COLO668 (cell line): ENCODE measurements around the gene CNTLN.
"Not testable (repeated sequence)": the region's sequence is repeated elsewhere in the genome, so short reads cannot be mapped to it uniquely, and the experiment has no call there.

Experiments
- DNase-seq: peaks from one replicate; lab custom pipeline; 2025; ENCODE audit not compliant: unreplicated experiment; lab: John Stamatoyannopoulos, UW

CNTLN gene

GRCh38 chr9:17397166-17397728, 262.4 kb downstream of the CNTLN start:
- DNase-seq, result not testable (repeated sequence)

GRCh38 chr9:17398350-17398749, 263.5 kb downstream of the CNTLN start:
- DNase-seq, result no peak

GRCh38 chr9:17401858-17402257, 267.0 kb downstream of the CNTLN start:
- no peak for DNase-seq

DNA sequence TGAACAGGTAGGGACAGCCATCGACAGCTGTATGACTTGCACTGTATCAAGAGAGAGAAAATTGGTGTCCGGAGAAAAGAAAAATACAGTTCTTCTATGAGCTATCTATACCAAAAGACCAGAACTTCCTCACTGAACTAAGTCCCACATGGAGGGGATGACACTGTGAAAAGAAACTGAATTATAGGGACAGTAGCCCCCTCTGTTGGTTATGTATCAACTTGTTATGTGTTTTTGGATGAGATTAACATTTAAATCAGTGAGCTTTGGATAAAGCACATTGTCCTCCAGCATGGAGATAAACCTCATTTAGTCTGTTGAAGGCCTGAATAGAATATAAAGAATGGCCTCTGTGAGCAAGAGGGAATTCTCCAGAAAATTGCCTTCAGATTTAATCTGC, 267.5 kb downstream of the CNTLN start:
- no peak for DNase-seq

GRCh38 chr9:17403539-17403938, 268.7 kb downstream of the CNTLN start:
- DNase-seq, result no peak

DNA sequence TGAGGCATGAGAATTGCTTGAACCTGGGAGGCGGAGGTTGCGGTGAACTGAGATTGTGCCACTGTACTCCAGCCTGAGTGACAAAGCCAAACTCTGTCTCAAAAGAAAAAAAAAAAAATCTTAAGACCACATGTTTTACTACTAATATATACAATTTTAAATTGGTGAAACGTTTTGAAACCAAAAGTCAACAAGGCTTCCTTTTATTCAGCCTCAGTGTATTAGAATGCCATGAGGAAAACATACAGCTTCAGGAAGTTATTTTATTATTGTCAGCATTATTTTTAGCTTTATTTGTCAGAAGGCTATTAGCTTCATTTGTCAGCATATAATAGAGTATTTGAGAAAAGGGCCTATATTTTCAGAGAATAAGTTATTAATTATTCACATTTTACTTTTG, 280.1 kb downstream of the CNTLN start:
- no peak for DNase-seq

DNA sequence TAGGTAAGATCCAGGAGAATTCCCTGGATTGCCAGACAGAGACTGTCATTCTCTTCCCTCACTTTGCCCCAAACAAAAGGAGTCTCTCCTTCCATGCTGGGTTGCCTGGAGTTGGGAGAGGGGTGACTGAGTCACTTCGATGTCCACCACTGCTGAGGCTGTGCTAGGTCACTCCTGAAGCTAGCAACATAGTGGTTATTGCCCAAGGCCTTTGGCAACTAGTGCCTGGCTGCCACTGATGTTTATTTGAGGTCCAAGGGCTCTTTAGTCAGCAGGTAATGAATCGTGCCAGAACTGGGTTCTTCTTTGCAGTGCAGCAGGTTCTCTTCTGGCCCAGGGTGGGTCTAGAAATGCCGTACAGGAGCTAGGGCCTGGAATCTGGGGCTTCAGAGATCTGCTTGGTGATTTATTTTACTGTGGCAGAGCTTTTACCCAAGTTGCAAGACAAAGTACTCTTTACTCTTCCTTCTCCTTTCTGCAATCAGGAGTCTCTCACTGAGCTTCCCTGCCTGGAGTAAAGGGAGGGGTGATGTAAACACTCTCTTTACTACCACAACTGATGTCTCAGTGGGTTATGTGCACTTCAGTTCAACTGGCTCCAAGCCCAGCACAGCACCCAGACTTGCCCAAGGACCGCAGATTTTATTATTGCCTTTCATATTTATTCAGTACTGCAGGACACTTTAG, 288.3 kb downstream of the CNTLN start:
- no peak for DNase-seq

- no peak for DNase-seq
These were observed 288.8 kb downstream of the CNTLN start for GRCh38 chr9:17423681-17424011.

DNA sequence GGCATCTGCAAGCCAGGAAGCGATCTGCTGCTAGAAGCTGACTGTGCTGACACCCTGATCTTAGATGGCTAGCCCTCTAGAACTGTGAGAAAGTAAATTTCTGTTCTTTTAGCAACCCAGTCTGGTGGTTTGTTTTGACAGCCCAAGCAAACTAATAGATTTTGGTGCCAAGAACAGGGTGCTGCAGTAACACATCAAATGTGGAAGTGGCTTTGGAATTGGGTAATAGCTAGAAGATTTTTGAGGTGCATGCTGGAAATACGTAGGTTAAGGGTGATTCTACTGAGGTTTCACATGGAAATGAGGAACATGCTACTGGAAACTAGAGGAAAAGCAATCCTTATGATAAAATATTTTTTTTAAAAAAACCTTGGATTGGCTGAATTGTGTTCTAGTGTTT, 290.5 kb downstream of the CNTLN start:
- no peak for DNase-seq

DNA sequence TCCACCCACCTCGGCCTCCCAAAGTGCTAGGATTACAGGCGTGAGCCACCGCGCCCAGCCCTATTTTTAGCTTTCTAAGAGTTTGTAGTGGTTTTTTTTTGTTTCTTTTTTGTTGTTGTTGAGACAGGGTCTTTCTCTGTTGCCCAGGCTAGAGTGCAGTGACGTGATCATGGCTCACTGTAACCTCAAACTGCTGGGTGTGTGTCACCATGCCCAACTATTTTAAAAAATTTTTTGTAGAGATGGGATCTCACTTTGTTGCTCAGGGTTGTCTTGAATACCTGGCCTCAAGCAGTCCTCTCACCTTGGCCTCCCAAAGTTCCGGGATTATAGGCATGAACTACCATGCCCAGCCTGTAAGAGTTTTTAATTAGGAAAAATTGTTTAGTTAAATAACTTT, 298.7 kb downstream of the CNTLN start:
- DNase-seq, result no peak

- DNase-seq, result no peak
These were observed 302.0 kb downstream of the CNTLN start for GRCh38 chr9:17436854-17437253.

GRCh38 chr9:17437813-17438212, 303.0 kb downstream of the CNTLN start:
- no peak for DNase-seq

- not testable (repeated sequence) for DNase-seq
These were observed 310.3 kb downstream of the CNTLN start for GRCh38 chr9:17445126-17445525.

- DNase-seq, result no peak
These were observed 318.9 kb downstream of the CNTLN start for GRCh38 chr9:17453751-17454150.

DNA sequence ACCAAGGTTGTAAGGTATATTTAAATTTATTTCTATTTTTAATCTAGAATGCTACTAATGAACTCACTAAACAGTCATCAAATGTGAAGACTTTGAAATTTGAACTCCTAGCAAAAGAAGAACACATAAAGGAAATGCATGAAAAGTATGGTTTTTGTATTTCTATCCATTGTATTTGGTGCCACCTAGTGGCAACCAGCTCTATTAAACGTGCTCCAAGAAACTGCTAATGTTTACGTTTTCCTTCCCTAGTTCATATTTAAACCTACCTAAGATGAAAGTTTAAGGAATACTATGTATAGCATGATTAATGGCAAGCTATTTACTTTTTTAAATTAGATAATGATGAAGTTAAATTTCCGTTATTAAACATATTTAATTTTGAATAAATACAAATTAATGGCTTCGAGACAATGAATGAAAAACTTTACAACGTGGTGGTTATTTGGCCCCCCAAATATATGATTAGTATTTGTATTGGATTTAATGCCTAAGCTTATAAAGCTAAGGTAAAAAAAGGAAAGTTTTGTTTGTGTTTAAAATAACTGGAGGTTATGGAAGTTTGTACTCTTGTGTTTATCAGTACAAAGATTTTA, 328.1 kb downstream of the CNTLN start:
- peak; percentile 21 for DNase-seq

- no peak for DNase-seq
These were observed 335.4 kb downstream of the CNTLN start for GRCh38 chr9:17470036-17470813.

DNA sequence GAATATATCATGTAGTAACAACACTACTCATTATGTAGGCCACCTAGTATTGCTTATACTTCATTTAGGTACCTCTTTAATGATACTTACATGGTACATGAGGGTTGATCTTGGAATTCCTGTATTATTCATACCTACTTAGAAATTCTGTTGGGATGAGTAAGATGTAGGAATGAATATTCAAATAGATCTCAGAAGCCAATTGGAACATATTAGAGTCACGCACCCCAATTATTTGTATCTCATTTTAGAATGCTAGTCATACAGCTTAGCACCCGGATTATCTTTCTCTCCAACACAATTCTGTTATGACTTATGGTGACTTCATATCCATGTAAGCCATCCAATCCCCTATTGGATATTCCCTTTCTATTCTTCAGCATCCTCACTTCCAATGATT, 337.3 kb downstream of the CNTLN start:
- no peak for DNase-seq

GRCh38 chr9:17476401-17476800, 341.6 kb downstream of the CNTLN start:
- DNase-seq, result no peak

GRCh38 chr9:17477816-17478215, 343.0 kb downstream of the CNTLN start:
- no peak for DNase-seq

DNA sequence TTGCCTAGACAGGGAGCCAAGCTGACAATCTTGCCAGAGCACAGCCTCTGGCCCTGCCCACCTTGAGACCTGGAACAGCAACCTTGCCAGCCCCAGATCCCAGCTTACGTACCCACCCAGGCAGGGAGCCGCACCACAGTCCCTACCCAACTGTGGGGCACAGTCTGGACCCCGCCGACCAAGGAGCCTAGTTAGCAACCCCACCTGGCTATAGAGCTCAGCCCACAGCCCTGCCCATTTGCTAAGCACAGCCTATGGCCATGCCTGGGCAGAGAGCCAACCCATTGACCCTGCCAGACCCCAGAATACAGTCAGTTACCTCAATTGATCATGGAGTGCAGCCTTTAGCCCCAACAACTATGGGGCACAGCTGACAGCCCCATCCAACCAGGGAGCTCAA, 346.1 kb downstream of the CNTLN start:
- DNase-seq, result no peak

DNA sequence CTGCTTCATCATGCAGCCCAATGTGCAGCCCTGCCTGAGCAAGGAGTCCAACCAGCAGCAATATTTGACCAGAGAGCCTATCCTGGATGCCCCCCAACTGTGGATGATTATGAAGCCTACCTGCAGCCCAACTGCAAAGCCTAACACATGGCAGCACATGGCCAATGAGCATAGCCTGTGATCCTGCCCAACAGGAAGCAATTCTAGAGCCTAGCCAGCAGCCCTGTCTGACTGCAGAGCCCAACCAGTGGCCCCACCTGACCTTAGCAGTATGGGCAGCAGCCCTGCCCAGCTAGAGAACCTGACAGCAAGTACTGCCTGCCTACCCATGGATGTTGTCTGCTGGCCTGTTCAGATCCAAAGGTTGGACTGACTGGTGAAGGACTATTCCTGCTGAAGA, 346.7 kb downstream of the CNTLN start:
- no peak for DNase-seq

DNA sequence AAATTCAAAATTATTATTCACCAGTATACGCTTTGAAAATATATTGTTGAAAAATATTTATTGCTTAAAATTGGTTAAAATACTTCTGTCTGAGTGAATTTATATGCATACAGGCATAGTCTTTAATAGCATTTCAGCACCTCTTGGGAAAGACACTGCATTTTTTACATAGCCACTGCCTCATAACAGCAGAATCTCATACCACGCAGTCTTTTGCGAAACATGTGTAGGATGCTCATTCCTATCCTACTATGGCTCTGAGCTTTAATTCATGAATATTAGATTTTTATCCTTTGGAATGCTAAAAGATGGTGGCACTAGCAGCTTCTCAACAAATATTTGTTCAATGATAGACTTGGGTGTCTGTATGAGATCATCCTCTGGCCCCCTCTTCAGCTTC, 350.1 kb downstream of the CNTLN start:
- no peak for DNase-seq
